AG09309 (cell line): ENCODE results near the gene SLC6A6.

Experiments
- DNase-seq: peaks from one replicate; pipeline ENCODE4 v3.0.0-alpha.2; 2010; ENCODE audit warnings: low read depth
- H3K4me3 ChIP-seq: 2 replicates; pipeline ENCODE4 v1.5.1; 2011; ENCODE audit warnings: mild to moderate bottlenecking, low read depth, low read length, moderate library complexity; ENCODE audit not compliant: control insufficient read depth
- CTCF ChIP-seq: IDR thresholded peaks from 2 replicates; pipeline ENCODE4 v1.5.1; 2011; ENCODE audit warnings: mild to moderate bottlenecking, low read depth, low read length, inconsistent platforms; ENCODE audit not compliant: insufficient read depth, control insufficient read depth; ENCODE audit errors: missing control alignments

The SLC6A6 gene

GRCh38 chr3:14503033-14503705 lies 100.8 kb downstream of the SLC6A6 start:
- no peak for TF ChIP-seq CTCF
- no peak overlapping the region for H3K4me3 ChIP-seq
- no peak for DNase-seq

GRCh38 chr3:14503706-14504065 lies 101.3 kb downstream of the SLC6A6 start:
- no peak for DNase-seq
- no peak for TF ChIP-seq CTCF

GRCh38 chr3:14505001-14505802 lies 102.8 kb downstream of the SLC6A6 start:
- TF ChIP-seq CTCF = no peak

More at GRCh38 chr3:14503706-14504065, 101.3 kb downstream of the SLC6A6 start:
- H3K4me3 ChIP-seq = no peak overlapping the region

GRCh38 chr3:14505803-14506500 lies 103.5 kb downstream of the SLC6A6 start:
- no peak overlapping the region for H3K4me3 ChIP-seq
- no peak for TF ChIP-seq CTCF
- DNase-seq = no peak

More at GRCh38 chr3:14505001-14505802, 102.8 kb downstream of the SLC6A6 start:
- no peak for DNase-seq
- H3K4me3 ChIP-seq = no peak overlapping the region

- H3K4me3 ChIP-seq = no peak overlapping the region
- no peak for TF ChIP-seq CTCF
- DNase-seq = no peak
Measured at GRCh38 chr3:14506626-14507304, 104.4 kb downstream of the SLC6A6 start.

- TF ChIP-seq CTCF = no peak
- no peak for DNase-seq
- H3K4me3 ChIP-seq = no peak overlapping the region
Measured at GRCh38 chr3:14507305-14507741, 104.9 kb downstream of the SLC6A6 start.
